Measurements from ENCODE around the gene GPR132. TPM values are rescaled to one million over a fixed set of nuclear protein-coding genes. Genes with fewer than 3 reads are reported as not detected.

GPR132 gene
- total RNA-seq, 1 experiment from 2014 or later: 0.20 TPM

- H3T11ph ChIP-seq (ENCODE audit: low read length): no peak overlapping the region
- H3K9ac ChIP-seq (ENCODE audit: extremely low read depth, insufficient read length, low read length): no peak overlapping the region
- H3K79me1 ChIP-seq (ENCODE audit: insufficient read depth, low read depth, low read length, poor library complexity, severe bottlenecking): peaks cover 22% of the 10 kb centered on the region
- no peaks in the 10 kb centered on the region; the same call in 1 of the 2 replicates for H3K4me1 ChIP-seq (ENCODE audit: insufficient read depth, low read length)
- Mint-ChIP-seq H3K4me1 (peaks cover 29 to 40% of the 10 kb centered on the region in 2 experiments), H3K4me3 (no peak overlapping the region), H3K36me3 (ENCODE audit: insufficient read depth in 1 of 3, low read depth in 3 of 3) (peaks cover 20 to 59% (median 58%) of the 10 kb centered on the region in 3 experiments; a peak in 6 of 7 replicates), H3K27ac (no peak overlapping the region; a peak in 1 of 7 replicates), H3K9me3 (no peaks in the 10 kb centered on the region), H3K27me3 (ENCODE audit: low read depth) (no peaks in the 10 kb centered on the region)
- no peak overlapping the region for H2BK12ac ChIP-seq (ENCODE audit: insufficient read length, low read depth, low read length)
- H3K4me2 ChIP-seq (ENCODE audit: insufficient read depth, insufficient read length, low read length): no peak overlapping the region
- peaks cover 1% of the 10 kb centered on the region for H4K20me1 ChIP-seq (ENCODE audit: control insufficient read depth, insufficient read depth, insufficient read length)
- no peak overlapping the region for H3K56ac ChIP-seq (ENCODE audit: insufficient read length, low read depth, low read length)
- TF ChIP-seq CTCF (conservative IDR thresholded peaks at IDR 0.05): no peak
- peaks cover 41% of the 10 kb centered on the region for H3K79me2 ChIP-seq (ENCODE audit: insufficient read depth, low read length)
- H2BK5ac ChIP-seq (ENCODE audit: insufficient read length, low read length): no peak overlapping the region
- no peak overlapping the region for H2AK5ac ChIP-seq (ENCODE audit: insufficient read length, low read length)
- no peak overlapping the region for H4K91ac ChIP-seq (ENCODE audit: insufficient read length, low read depth, low read length)
- no peak overlapping the region for H4K5ac ChIP-seq (ENCODE audit: insufficient read length, low read depth, low read length)
- no peaks in the 10 kb centered on the region for H3K23me2 ChIP-seq (ENCODE audit: insufficient read length, low read depth, low read length, poor library complexity, severe bottlenecking)
- no peak overlapping the region; the same call in 1 of the 2 replicates for H3K14ac ChIP-seq (ENCODE audit: insufficient read depth, low read length)
- no peak overlapping the region for H3K27ac ChIP-seq (ENCODE audit: insufficient read length, low read depth, low read length)
- no peak overlapping the region for H3K23ac ChIP-seq (ENCODE audit: insufficient read length, low read depth, low read length)
- DNase-seq: no peak
- no peak overlapping the region for H3K4ac ChIP-seq (ENCODE audit: low read depth, low read length)
- H3K18ac ChIP-seq (ENCODE audit: insufficient read length, low read depth, low read length): no peak overlapping the region
- no peaks in the 10 kb centered on the region for H3K9me3 ChIP-seq (ENCODE audit: control insufficient read depth, low read depth, low read length)
- no peak overlapping the region for H2BK120ac ChIP-seq (ENCODE audit: low read depth, low read length, poor library complexity, severe bottlenecking)
- no peak overlapping the region for H2AFZ ChIP-seq (ENCODE audit: low read length)
- WGBS (ENCODE audit: extremely low coverage, insufficient read length, low lambda C conversion rate): no CpG with 5 or more reads among the region's 29 CpGs
- no peak overlapping the region for H2BK20ac ChIP-seq (ENCODE audit: low read depth, low read length, poor library complexity, severe bottlenecking)
- no peaks in the 10 kb centered on the region for H3K27me3 ChIP-seq (ENCODE audit: insufficient read depth, low read length)
- H4K8ac ChIP-seq (replicated peaks; ENCODE audit: insufficient read length, low read depth, low read length): no peak overlapping the region
- no peak overlapping the region for H2BK15ac ChIP-seq (ENCODE audit: low read depth, low read length)
These were observed 53.8 kb downstream of the GPR132 start for GRCh38 chr14:105011312-105011990.

All from H9 (cell line).